ENCODE data around the gene ABCA9.
"Not testable (repeated sequence)": the region's sequence is repeated elsewhere in the genome, so short reads cannot be mapped to it uniquely, and the experiment has no call there.

The ABCA9 gene, protein sequence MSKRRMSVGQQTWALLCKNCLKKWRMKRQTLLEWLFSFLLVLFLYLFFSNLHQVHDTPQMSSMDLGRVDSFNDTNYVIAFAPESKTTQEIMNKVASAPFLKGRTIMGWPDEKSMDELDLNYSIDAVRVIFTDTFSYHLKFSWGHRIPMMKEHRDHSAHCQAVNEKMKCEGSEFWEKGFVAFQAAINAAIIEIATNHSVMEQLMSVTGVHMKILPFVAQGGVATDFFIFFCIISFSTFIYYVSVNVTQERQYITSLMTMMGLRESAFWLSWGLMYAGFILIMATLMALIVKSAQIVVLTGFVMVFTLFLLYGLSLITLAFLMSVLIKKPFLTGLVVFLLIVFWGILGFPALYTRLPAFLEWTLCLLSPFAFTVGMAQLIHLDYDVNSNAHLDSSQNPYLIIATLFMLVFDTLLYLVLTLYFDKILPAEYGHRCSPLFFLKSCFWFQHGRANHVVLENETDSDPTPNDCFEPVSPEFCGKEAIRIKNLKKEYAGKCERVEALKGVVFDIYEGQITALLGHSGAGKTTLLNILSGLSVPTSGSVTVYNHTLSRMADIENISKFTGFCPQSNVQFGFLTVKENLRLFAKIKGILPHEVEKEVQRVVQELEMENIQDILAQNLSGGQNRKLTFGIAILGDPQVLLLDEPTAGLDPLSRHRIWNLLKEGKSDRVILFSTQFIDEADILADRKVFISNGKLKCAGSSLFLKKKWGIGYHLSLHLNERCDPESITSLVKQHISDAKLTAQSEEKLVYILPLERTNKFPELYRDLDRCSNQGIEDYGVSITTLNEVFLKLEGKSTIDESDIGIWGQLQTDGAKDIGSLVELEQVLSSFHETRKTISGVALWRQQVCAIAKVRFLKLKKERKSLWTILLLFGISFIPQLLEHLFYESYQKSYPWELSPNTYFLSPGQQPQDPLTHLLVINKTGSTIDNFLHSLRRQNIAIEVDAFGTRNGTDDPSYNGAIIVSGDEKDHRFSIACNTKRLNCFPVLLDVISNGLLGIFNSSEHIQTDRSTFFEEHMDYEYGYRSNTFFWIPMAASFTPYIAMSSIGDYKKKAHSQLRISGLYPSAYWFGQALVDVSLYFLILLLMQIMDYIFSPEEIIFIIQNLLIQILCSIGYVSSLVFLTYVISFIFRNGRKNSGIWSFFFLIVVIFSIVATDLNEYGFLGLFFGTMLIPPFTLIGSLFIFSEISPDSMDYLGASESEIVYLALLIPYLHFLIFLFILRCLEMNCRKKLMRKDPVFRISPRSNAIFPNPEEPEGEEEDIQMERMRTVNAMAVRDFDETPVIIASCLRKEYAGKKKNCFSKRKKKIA (N-terminal part only)
- total RNA-seq: 0.08 to 4.6 (median 0.31) reads per million in 17 experiments

GRCh38 chr17:69060822-69061221 is at the start of gene ABCA9:
Gene ABCA9 (minus strand): TSS chr17:69060927. CDS start chr17:69051126, 9,801 bp downstream.
- no peak for DNase-seq

DNA sequence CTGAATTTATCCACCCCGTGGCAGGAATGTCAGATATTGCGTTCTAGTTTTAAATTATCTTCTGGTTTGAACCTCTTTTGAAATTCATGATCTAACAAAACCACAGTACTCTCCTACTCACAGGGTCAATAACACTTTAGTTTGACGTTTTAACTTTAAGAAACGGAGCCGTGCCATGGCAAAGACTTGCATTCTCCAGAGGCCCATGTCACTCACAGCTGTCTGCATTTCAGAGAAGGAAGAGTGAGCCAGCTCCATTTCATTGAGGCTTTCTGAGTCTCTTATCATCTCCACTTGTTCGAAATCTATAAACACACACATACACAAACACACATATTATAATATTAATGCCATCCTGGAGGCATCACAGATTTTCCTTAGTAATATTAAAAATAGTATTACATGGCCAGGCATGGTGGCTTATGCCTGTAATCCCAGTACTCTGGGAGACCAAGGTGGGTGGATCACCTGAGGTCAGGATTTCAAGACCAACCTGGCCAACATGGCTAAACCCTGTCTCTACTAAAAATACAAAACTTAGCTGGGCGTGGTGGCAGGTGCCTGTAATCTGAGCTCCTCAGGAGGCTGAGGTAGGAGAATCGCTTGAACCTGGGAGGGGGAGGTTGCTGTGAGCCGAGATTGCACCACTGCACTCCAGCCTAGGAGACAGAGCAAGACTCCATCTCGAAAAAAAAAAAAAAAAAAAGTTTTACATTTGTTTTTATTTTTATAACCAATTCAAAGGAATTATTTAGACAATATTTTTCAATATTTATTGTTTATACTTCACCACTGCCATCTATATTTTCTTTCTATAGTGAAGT is 45.4 kb upstream of the ABCA9 start:
- DNase-seq: no peak

DNA sequence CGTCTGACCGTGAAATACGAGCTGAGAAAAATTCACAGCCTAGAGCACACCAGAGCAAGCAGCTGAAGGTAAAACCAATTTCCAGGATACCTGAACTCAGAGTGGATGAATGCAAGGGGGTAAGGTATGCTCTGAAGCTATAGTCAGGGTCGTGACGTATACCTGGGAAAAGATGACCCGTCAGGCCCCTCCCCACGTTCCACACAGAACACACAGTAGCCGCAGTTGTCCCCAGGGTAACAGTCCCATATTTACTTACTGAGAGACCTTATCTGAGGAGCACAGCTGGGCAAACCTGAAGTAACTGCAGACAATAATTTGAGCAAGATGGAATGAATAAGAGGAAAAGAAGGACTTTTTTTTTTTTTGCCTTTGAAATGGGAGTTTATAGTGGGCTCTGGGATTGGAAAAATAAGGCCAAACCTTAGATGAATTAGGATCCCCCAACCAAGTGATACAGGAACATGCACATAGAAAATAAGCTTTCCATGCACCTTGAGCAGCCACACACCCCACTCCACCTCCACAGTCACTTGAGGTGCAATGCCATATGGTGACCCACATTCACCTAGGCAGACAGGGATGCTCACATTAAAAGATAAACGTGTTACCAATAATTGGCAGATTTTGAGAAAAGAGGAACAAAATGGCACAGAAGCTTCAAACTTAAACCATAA is 43.0 kb upstream of the ABCA9 start:
- DNase-seq: no peak

DNA sequence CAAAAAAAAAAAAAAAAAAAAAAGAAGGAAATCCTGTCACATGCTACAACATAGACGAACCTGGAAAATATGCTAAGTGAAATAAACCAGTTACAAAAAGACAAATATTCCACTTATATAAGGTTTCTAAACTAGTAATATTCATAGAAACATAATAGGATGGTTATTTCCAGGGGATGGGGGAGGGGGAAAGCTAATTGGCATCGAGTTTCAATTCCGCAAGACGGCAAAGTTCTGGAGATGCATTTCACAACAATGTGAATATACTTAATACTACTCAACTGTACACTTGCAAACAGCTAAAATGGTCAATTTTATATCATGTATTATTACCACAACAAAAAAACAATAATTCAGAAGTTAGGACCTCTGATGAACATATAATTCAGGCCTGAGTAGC is 37.9 kb upstream of the ABCA9 start:
- peak in 3 of 4 experiments; percentile 35 to 67 (median 35) for DNase-seq

DNA sequence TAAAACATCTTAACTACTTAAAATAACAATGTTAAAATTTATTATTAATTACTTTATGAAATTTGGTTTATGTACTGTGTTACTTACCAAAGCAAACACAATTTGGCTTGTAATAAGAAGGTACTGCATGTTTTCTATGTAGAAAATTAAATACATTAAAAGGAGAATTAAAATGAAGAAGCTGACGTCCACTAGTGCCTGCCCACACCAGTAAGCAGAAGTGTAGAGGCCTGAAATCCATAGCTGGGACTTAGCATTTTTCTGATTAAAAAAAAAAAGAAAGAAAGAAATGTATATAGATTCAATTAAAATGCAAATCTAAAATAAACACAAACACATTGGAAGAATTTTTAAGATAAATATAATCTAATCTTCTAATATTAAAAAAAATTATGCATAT is 35.8 kb upstream of the ABCA9 start:
- peak in 3 of 4 experiments; percentile 51 to 69 (median 61) for DNase-seq

- no peak for DNase-seq
These were observed 33.3 kb upstream of the ABCA9 start for GRCh38 chr17:69093995-69094394.

- peak; percentile 55 to 89 (median 78) for DNase-seq
These were observed 32.6 kb upstream of the ABCA9 start for GRCh38 chr17:69093279-69093789.

DNA sequence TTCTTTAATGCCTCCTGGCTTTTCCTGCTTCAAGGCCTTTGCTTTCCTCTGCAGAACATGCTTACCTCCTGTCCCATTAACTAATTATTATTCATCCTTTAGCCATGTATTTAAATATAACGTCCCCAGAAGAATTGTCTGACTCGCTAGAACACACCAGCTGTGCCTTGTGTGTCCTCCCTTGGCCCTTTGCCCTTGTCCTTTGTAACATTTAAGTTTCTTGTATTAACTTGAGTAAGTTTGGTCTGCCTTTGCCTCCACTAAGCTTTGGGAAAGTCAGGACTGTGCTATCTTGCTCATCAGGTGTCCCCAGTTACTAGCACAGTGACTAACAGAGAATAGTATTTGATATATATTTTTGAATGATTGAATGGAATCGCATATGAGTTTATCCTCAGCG is 29.6 kb upstream of the ABCA9 start:
- no peak for DNase-seq

DNA sequence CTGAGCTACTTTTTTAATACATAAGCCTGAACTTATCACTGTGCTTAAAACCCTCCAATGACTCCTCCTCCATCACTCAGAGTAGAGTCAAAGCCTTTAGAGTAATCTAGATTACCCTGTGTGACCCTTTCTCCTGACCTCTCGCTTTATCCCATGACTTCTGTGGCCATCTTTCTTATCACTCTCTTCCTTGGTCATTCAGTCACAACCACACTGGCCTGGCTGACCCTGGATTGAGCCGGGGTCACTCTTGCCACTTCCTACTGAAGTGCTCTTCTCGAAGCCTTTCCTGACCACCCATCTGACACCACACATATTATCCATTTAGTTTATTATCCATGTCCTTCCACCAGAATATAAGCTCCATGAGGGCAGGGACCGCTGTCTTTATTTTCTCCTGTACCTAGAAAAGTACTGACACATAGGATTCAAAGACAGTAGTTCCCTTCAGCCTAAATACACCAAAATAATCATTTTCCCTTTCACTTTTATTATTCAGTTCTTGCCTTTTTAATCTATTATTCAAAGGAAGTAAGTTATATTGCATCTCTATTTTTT is 28.0 kb upstream of the ABCA9 start:
- no peak for DNase-seq

DNA sequence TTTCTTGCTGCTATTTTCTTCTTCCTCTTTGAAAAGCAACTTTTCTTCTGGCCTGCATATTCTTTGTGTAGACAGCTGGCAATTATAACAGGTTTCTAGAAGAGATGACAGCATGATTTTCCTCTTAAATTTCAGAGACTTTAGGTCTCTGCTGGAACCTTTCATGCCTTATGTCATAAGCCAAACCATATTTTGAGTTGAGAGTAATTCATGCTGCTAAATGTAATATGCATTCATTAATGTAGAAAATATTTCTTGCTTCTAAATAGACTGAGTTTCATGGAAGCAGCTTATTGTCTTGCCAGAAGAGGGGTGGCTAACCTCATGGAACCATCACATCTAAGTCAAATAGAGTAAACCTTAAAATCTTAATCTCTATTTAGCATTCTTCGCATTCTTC is 25.9 kb upstream of the ABCA9 start:
- DNase-seq: no peak

DNA sequence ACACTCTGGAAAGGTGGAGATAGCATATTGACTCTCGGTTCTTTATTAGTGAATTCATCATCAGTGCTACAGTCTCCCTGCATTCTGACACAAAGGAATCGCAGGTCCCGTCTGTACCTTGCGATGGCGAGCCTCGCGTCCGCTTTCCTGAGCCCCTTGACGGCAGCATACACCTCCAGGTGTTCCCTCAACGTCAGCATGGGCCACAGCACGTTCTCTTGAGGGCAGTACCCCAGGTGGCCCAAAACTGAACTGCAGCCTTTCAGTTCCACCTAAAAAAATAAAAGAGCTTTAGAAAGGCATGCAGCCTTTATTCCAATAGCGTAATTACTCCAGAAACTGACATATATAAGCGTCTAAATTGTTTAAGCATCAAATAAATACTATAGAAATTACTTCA is 24.2 kb upstream of the ABCA9 start:
- peak in 1 of 4 experiments; percentile 19 for DNase-seq

GRCh38 chr17:69082696-69083095 is 22.0 kb upstream of the ABCA9 start:
- no peak for DNase-seq

- DNase-seq: peak in 1 of 4 experiments; percentile 26
These were observed 18.1 kb upstream of the ABCA9 start for GRCh38 chr17:69078864-69079263.

- no peak for DNase-seq
These were observed 15.1 kb upstream of the ABCA9 start for GRCh38 chr17:69075823-69076222.

DNA sequence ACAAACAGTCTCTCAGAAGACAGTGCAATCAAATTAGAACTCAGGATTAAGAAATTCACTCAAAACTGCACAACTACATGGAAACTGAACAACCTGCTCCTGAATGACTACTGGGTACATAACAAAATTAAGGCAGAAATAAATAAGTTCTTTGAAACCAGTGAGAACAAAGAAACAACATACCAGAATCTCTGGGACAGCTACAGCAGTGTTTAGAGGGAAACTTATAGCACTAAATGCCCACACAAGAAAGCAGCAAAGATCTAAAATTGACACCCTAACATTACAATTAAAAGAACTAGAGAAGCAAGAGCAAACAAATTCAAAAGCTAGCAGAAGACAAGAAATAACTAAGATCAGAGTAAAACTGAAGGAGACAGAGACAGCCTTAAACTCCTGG is 12.7 kb upstream of the ABCA9 start:
- not testable (repeated sequence) for DNase-seq

- not testable (repeated sequence) for DNase-seq
These were observed 12.1 kb upstream of the ABCA9 start for GRCh38 chr17:69072803-69073256.

- DNase-seq: not testable (repeated sequence)
These were observed 10.5 kb upstream of the ABCA9 start for GRCh38 chr17:69071233-69071586.

GRCh38 chr17:69070378-69071232 is 9.9 kb upstream of the ABCA9 start:
- DNase-seq: not testable (repeated sequence)

DNA sequence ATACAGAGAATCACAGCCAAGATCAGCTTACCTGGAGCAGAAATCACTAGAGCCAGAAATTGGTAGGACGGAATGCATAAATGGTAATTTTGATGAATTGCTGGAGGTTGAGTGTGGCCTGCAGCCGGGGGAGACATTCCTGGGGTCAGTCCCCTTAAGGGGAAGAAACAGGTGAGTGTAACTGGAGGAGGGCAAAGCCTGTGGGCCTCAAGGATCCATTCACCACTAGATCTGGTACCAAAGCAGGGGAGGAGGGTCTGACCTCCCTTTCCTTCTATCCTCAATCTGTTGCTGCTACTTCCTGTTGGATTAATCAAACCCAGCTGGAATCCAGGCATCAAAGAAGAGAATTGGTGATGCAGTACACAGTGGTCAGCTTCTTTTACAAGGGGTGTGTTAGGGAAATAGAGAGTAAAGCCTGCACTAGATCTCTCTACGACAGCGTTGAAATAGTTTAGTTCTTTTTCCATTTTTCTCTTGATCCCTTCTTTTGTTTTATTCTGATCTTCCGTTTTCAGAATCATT is 8.6 kb upstream of the ABCA9 start:
- no peak for DNase-seq

Measured in suppressor macrophage (primary cell).